A549 treated with ZK216348 at 1 μM for 4 hours (cell line): Measurements from ENCODE around the gene GNA14. TPM values are rescaled to one million over a fixed set of nuclear protein-coding genes. Genes with fewer than 3 reads are reported as not detected.

Source experiments
- total RNA-seq: library from RNA; stranded (reverse); fragments of 200-300 nt; extraction: Qiagen RNA extraction; gene quantifications from 5 replicates; pipeline ENCODE4 v1.2.3, GENCODE V29; 2022; ENCODE audit warnings: low read depth

Gene GNA14
- total RNA-seq = 0.14 to 0.16 TPM in 2 of 5 replicates, not detected in the others

DNA sequence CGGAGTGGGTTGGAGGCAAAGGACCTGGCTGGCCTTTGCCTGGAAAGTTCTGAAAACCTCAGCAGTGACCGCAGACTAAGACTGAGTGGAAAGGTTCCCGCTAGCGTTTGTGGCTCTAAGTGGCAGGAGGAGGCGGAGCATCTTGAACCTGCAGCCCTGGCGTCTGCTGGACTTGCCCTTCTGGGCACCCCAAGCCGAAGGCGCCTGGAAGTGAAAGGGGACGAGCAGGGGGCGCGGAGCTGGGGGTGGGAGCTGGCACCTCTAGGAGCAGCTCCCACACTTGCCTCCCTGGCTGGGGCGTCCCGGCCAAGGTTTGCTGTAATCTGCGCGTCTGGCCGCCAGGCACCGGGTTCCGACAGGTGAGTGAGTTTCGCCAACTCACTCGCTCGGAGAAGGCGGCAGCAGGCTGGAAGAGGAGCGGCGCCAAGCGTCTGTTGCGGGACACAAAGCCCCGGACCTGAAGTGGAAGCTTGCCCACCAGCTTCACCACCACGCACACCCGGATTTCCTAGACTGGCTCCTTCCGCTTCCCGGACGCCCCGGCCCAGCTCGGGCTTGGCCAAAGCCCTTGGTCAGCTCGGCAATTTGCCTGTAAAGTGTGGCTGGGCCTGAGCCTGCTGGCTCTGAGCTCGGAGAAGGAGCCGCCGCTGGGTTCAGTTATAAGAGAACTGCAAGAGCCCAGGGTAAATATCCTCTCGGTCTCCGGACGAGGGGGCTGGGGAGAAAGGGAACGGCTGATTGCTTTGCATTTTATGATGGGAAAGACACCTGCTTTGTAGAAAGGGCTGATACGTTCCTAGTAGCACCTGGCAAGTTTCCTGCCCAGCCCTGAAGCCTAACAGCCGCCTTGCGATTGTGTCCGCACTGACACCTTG is at the start of gene GNA14:
GNA14 (minus strand) TSS at position 89 of the 875 bp plus-strand sequence. CDS start 529 bp downstream, outside the sequence.

